Smooth muscle cell (in vitro differentiated cells): ENCODE results near the gene HMCN2. TPM values are rescaled to one million over a fixed set of nuclear protein-coding genes. Genes with fewer than 3 reads are reported as not detected.

Experiments
- DNase-seq: peaks from one replicate; lab custom pipeline; 2025; ENCODE audit not compliant: unreplicated experiment; lab: John Stamatoyannopoulos, UW
- H2AFZ ChIP-seq: fragments of 200-600 bp; sonication (generic); 2 replicates; pipeline ENCODE4 v1.6.0; 2016; ENCODE audit warnings: antibody characterized with exemption, low read depth, mild to moderate bottlenecking
- H3F3A ChIP-seq: fragments of 200-600 bp; sonication (generic); 2 replicates; pipeline ENCODE4 v1.6.0; 2017; ENCODE audit warnings: antibody characterized with exemption, low read depth
- H3K27ac ChIP-seq: fragments of 200-600 bp; sonication (generic); 2 replicates; pipeline ENCODE4 v1.5.1; 2016; ENCODE audit warnings: low read depth, mild to moderate bottlenecking
- H3K27me3 ChIP-seq: fragments of 200-600 bp; sonication (generic); 2 replicates; pipeline ENCODE4 v1.6.1; 2016; ENCODE audit warnings: low read depth, mild to moderate bottlenecking
- H3K36me3 ChIP-seq: fragments of 200-600 bp; sonication (generic); 2 replicates; pipeline ENCODE4 v1.5.1; 2016; ENCODE audit warnings: low read depth
- H3K4me1 ChIP-seq: fragments of 200-600 bp; sonication (generic); 2 replicates; pipeline ENCODE4 v1.5.1; 2016; ENCODE audit warnings: low read depth
- H3K4me2 ChIP-seq: fragments of 200-600 bp; sonication (generic); 2 replicates; pipeline ENCODE4 v1.6.0; 2016; ENCODE audit warnings: mild to moderate bottlenecking
- H3K4me3 ChIP-seq: fragments of 200-600 bp; sonication (generic); 2 replicates; pipeline ENCODE4 v1.5.1; 2016; ENCODE audit warnings: mild to moderate bottlenecking
- H3K79me2 ChIP-seq: fragments of 200-600 bp; sonication (generic); 2 replicates; pipeline ENCODE4 v1.6.0; 2016; ENCODE audit warnings: low read depth, mild to moderate bottlenecking
- H3K9ac ChIP-seq: fragments of 200-600 bp; sonication (generic); 2 replicates; pipeline ENCODE4 v1.6.0; 2016; ENCODE audit warnings: low read depth
- H3K9me3 ChIP-seq: fragments of 200-600 bp; sonication (generic); replicated peaks from 2 replicates; pipeline ENCODE4 v1.5.1; 2016; ENCODE audit warnings: low read depth
- H4K20me1 ChIP-seq: fragments of 200-600 bp; sonication (generic); 2 replicates; pipeline ENCODE4 v1.6.0; 2016; ENCODE audit warnings: low read depth
- WGBS: methylation state at CpG from one replicate; pipeline ENCODE4 v1.1.7; 2016; ENCODE audit warnings: low lambda C conversion rate; 5-methylcytosine and 5-hydroxymethylcytosine counted together
- polyA plus RNA-seq: library from polyadenylated mRNA; unstranded; fragments of >200 nt; fragmentation: Nextera tagmentation; extraction: Ambion mirVana; gene quantifications from 2 replicates; pipeline ENCODE4 v1.2.1, GENCODE V29; 2016
- total RNA-seq: library from RNA; depleted of rRNA; stranded (reverse); fragments of >200 nt; gene quantifications from 2 replicates; pipeline ENCODE4 v1.2.3, GENCODE V29; 2014
- TF ChIP-seq, protein P1 (sequence below): fragments of 200-600 bp; sonication (generic); IDR thresholded peaks from 2 replicates; pipeline ENCODE4 v1.5.1; 2017; ENCODE audit warnings: borderline replicate concordance, mild to moderate bottlenecking, antibody characterized with exemption; ENCODE audit not compliant: insufficient read depth, poor library complexity, severe bottlenecking

HMCN2 gene
- total and polyA plus RNA-seq, 2 experiments from 2014 or later, result under 0.01 TPM; not detected in 1

DNA sequence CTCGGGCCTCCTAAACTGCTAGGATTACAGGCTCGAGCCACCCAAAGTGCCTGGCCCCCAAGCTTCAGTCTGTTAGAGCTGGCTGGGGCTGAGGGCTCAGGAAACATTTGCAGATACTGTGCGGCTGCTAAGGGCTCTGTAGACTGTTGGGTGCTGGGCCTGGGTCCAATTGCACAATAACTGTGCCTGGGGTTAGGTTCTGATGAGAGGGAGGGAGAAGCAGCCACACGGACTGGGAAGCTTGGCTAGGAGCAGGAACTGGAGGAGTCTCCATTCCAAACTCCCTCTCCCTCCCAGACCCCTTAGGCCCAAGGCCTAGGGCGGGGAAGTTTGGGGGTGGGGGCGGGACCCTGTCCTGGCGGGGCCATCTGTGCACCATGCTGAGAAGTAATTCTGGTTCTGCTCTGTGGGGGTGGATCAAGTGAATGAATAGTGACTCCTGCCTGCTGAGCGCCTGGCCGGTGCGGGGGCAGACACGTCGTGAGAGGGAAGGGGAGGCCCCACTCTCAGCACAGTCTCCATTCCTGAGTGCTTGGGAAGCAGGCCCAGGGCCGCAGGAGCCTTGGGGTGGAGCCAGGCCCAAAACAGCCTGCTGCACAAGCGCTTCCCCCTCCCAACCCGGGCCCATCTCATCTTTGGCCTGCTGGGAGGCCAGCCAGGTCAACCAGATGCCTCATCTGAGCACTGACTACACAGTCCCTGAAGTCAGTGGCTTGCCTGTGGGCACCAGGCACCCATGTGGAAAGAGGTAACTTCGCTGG is 180.7 kb downstream of the HMCN2 start:
- TF ChIP-seq, protein P1, sequence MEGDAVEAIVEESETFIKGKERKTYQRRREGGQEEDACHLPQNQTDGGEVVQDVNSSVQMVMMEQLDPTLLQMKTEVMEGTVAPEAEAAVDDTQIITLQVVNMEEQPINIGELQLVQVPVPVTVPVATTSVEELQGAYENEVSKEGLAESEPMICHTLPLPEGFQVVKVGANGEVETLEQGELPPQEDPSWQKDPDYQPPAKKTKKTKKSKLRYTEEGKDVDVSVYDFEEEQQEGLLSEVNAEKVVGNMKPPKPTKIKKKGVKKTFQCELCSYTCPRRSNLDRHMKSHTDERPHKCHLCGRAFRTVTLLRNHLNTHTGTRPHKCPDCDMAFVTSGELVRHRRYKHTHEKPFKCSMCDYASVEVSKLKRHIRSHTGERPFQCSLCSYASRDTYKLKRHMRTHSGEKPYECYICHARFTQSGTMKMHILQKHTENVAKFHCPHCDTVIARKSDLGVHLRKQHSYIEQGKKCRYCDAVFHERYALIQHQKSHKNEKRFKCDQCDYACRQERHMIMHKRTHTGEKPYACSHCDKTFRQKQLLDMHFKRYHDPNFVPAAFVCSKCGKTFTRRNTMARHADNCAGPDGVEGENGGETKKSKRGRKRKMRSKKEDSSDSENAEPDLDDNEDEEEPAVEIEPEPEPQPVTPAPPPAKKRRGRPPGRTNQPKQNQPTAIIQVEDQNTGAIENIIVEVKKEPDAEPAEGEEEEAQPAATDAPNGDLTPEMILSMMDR, result no peak
- Histone ChIP-seq H3K9me3 (no peaks in the 10 kb centered on the region), H3K4me2 (peak overlapping the region; percentile 96), H3K27me3 (no peaks in the 10 kb centered on the region), H3K4me3 (peak overlapping the region; percentile 61), H3K27ac (peak overlapping the region; percentile 79), H3K9ac (peak overlapping the region; percentile 18), H4K20me1 (peaks cover 13% of the 10 kb centered on the region), H3K36me3 (no peaks in the 10 kb centered on the region), H3K79me2 (peaks cover 3% of the 10 kb centered on the region), H3F3A (no peaks in the 10 kb centered on the region), H3K4me1 (peaks cover 33% of the 10 kb centered on the region), H2AFZ (peak overlapping the region; percentile 89)
- DNase-seq, result peak; percentile 56
- 8% methylated on average over 14 of the region's 16 CpGs for WGBS

DNA sequence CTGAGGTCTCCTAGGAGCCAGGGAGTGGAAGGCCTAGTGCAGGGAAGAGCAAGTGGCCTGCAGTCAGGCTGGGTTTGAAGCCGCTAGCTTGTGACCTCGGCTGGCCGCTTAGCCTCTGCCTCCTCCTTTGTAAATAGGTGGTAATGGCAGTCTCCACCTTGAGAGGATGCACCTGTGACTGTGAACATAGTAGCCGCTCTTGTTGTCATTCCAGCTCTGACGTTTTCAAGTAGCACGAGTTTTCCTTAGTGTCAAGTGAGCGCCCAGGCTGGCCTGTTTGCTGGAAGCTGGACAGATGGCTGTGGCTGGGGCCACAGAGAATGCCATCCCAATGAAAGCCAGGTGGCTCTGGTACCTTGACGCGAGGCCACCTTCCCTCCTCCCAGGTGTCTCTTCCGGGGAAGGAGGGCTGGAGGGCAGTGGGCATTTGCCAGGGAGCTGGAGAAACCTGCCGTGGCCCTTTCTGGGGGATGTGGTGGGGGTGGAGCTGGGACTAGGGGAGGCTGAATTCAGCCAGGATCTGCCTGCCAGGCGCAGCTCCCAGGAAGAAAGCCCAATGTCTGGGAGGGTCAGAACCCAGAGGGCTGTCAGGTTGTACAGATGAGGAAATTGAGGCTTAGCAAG is 181.7 kb downstream of the HMCN2 start:
- no peak overlapping the region for H3K4me3 ChIP-seq
- H2AFZ ChIP-seq, result no peak overlapping the region
- no peaks in the 10 kb centered on the region for H3F3A ChIP-seq
- DNase-seq, result no peak
- no peaks in the 10 kb centered on the region for H3K9me3 ChIP-seq
- TF ChIP-seq, protein P1, result no peak
- H3K36me3 ChIP-seq, result no peaks in the 10 kb centered on the region
- peaks cover 33% of the 10 kb centered on the region for H3K4me1 ChIP-seq
- peak overlapping the region; percentile 96 for H3K4me2 ChIP-seq
- peaks cover 3% of the 10 kb centered on the region for H3K79me2 ChIP-seq
- H3K27ac ChIP-seq, result peak overlapping the region; percentile 79
- WGBS, result 76% methylated on average over 12 of the region's 12 CpGs
- no peak overlapping the region for H3K9ac ChIP-seq
- H3K27me3 ChIP-seq, result no peaks in the 10 kb centered on the region
- H4K20me1 ChIP-seq, result peaks cover 23% of the 10 kb centered on the region

GRCh38 chr9:130448035-130448624 is 182.6 kb downstream of the HMCN2 start:
- no peak overlapping the region for H3K4me3 ChIP-seq
- H3K36me3 ChIP-seq, result no peaks in the 10 kb centered on the region
- no peaks in the 10 kb centered on the region for H3K9me3 ChIP-seq
- peaks cover 3% of the 10 kb centered on the region for H3K79me2 ChIP-seq
- H3K27me3 ChIP-seq, result no peaks in the 10 kb centered on the region
- no peaks in the 10 kb centered on the region for H3F3A ChIP-seq
- TF ChIP-seq, protein P1, result no peak
- 45% methylated on average over 12 of the region's 12 CpGs for WGBS
- H3K4me2 ChIP-seq, result peak overlapping the region; percentile 96
- H3K27ac ChIP-seq, result peak overlapping the region; percentile 79
- H3K4me1 ChIP-seq, result peaks cover 33% of the 10 kb centered on the region
- no peak for DNase-seq
- H2AFZ ChIP-seq, result no peak overlapping the region
- H4K20me1 ChIP-seq, result peaks cover 31% of the 10 kb centered on the region
- no peak overlapping the region for H3K9ac ChIP-seq
